Colonic mucosa (tissue), 4 donors: Measurements from ENCODE around the gene SPATA3. TPM values are rescaled to one million over a fixed set of nuclear protein-coding genes. Genes with fewer than 3 reads are reported as not detected.
"Not testable (repeated sequence)": the region's sequence is repeated elsewhere in the genome, so short reads cannot be mapped to it uniquely, and the experiment has no call there.

Experiments used
- DNase-seq: peaks from one replicate; pipeline ENCODE4 v3.0.0-alpha.2; 2020
- H3K27ac ChIP-seq: fragments of 200-600 bp; one replicate; pipeline ENCODE4 v1.8.0; 2021
- H3K27me3 ChIP-seq: fragments of 200-600 bp; one replicate; pipeline ENCODE4 v1.8.0; 2021
- H3K36me3 ChIP-seq: fragments of 200-600 bp; one replicate; pipeline ENCODE4 v1.8.0; 2021
- H3K4me1 ChIP-seq: fragments of 200-600 bp; one replicate; pipeline ENCODE4 v1.8.0; 2021; ENCODE audit warnings: mild to moderate bottlenecking
- H3K4me3 ChIP-seq: fragments of 200-600 bp; one replicate; pipeline ENCODE4 v1.8.0; 2021
- H3K9ac ChIP-seq, 2 donors: one replicate each; pipeline ENCODE4 v1.7.0; 2013; ENCODE audit warnings: control low read depth in 2 of 2, low read depth in 2 of 2, low read length in 2 of 2
- H3K9me3 ChIP-seq: fragments of 200-600 bp; one replicate; pipeline ENCODE4 v1.8.0; 2021
- intact Hi-C: fragments of 100-400 bp; cut with DNase I; formaldehyde crosslinking; loops from one replicate; pipeline ENCODE4 v1.14.1; 2022
- total RNA-seq, 2 donors: library from RNA; stranded (reverse); fragmentation: NEBNext Ultra II Directional in 1 of 2; extraction: Animal tissue kit (Norgen Biotek cat#: 25700) in 1 of 2; gene quantifications; one replicate each; pipeline ENCODE4 v1.2.1, GENCODE V29; 2021
- TF ChIP-seq, protein P1 (sequence below): fragments of 200-600 bp; IDR thresholded peaks from one replicate; pipeline ENCODE4 v1.8.0; 2022; ENCODE audit warnings: antibody characterized with exemption, mild to moderate bottlenecking
- donor health status: healthy.
- donor health status: DM: no; HTN: no; CAD: no.
- donor health status: DM: no; HTN: no; CAD: no.

SPATA3 gene
- total RNA-seq, 2 donors from 2014 or later = not detected

- Histone ChIP-seq H3K4me1 (no peaks in the 10 kb centered on the region), H3K4me3 (no peak overlapping the region), H3K27ac (no peak overlapping the region), H3K9ac (no peak overlapping the region), H3K27me3 (no peaks in the 10 kb centered on the region), H3K36me3 (no peaks in the 10 kb centered on the region), H3K9me3 (no peaks in the 10 kb centered on the region)
- intact Hi-C loops = no loop called here
- no peak for DNase-seq
- TF ChIP-seq, protein P1, sequence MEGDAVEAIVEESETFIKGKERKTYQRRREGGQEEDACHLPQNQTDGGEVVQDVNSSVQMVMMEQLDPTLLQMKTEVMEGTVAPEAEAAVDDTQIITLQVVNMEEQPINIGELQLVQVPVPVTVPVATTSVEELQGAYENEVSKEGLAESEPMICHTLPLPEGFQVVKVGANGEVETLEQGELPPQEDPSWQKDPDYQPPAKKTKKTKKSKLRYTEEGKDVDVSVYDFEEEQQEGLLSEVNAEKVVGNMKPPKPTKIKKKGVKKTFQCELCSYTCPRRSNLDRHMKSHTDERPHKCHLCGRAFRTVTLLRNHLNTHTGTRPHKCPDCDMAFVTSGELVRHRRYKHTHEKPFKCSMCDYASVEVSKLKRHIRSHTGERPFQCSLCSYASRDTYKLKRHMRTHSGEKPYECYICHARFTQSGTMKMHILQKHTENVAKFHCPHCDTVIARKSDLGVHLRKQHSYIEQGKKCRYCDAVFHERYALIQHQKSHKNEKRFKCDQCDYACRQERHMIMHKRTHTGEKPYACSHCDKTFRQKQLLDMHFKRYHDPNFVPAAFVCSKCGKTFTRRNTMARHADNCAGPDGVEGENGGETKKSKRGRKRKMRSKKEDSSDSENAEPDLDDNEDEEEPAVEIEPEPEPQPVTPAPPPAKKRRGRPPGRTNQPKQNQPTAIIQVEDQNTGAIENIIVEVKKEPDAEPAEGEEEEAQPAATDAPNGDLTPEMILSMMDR = no peak
These were observed 20.8 kb downstream of the SPATA3 start for GRCh38 chr2:231016566-231017230.

DNA sequence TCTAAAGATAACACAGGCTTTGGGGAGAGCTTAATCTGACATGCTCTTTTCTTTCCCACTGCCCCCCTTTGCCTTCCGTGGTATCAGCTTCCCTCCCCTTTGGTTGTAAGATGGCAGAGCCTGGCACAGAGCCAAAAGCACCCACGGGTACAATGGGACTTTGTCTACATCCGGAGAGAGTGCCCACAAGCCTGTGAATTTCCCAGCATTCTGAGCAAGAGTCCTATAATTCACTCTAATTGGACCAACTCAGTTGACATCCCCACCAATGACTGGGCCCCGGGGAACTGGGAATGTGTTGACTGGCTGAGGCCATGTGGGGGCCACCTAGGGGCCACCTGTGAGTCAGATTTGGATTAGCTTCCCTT lies 21.3 kb downstream of the SPATA3 start:
- Histone ChIP-seq H3K36me3 (no peaks in the 10 kb centered on the region), H3K9me3 (no peaks in the 10 kb centered on the region), H3K4me1 (no peaks in the 10 kb centered on the region), H3K27me3 (no peaks in the 10 kb centered on the region), H3K27ac (no peak overlapping the region), H3K9ac (no peak overlapping the region), H3K4me3 (no peak overlapping the region)
- TF ChIP-seq, protein P1 = no peak
- intact Hi-C loops = no loop called here
- no peak for DNase-seq

DNA sequence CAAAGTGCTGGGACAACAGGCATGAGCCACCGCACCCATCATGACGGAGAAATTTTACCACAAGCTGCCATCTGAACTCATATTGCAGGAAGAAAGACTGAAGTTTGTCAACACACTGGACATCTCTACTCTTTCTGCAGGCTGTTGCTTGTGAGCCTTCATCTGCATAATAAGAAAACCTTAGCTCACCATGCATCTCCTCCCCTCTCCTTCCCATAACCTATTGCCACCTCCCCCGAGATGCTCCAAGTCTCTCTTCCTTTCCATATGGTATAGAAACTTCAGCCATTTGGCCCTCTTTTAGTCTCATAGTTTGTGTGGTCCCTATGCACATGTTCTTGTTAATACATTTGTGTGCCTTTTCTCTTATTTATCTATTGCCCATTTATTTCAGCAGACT lies 22.3 kb downstream of the SPATA3 start:
- H3K27me3 ChIP-seq = no peaks in the 10 kb centered on the region
- no peak overlapping the region for H3K4me3 ChIP-seq
- DNase-seq = no peak
- no peak overlapping the region for H3K27ac ChIP-seq
- H3K9me3 ChIP-seq = no peaks in the 10 kb centered on the region
- TF ChIP-seq, protein P1 = no peak
- H3K4me1 ChIP-seq = no peaks in the 10 kb centered on the region
- intact Hi-C loops = no loop called here
- no peak overlapping the region for H3K9ac ChIP-seq
- H3K36me3 ChIP-seq = no peaks in the 10 kb centered on the region

DNA sequence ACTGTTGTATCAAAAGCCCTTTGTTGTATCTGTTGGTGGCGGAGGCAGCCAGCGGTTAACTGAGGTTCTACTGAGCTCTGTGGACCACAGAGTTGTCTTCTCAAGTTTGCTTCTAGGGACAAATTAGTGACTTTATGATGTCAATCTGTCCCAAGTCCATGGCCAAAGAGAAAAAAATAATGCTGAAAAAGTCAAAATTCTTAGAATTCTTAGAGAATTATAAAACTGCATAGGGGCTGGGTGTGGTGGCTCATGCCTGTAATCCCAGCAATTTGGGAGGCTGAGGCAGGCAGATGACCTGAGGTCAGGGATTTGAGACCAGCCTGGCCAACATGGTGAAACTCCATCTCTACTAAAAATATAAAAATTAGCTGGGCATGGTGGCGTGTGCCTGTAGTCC lies 29.1 kb downstream of the SPATA3 start:
- H3K27ac ChIP-seq, H3K9me3 ChIP-seq, DNase-seq, H3K9ac ChIP-seq, H3K4me1 ChIP-seq, intact Hi-C loops, H3K36me3 ChIP-seq, H3K27me3 ChIP-seq, H3K4me3 ChIP-seq: not testable (repeated sequence)

GRCh38 chr2:231028889-231029288 lies 33.0 kb downstream of the SPATA3 start:
- H3K27me3 ChIP-seq = no peaks in the 10 kb centered on the region
- TF ChIP-seq, protein P1 = no peak
- no peaks in the 10 kb centered on the region for H3K36me3 ChIP-seq
- H3K9me3 ChIP-seq = no peaks in the 10 kb centered on the region
- H3K27ac ChIP-seq = no peak overlapping the region
- H3K9ac ChIP-seq = no peak overlapping the region
- intact Hi-C loops = no loop called here
- H3K4me1 ChIP-seq = peaks cover 3% of the 10 kb centered on the region
- no peak overlapping the region for H3K4me3 ChIP-seq
- DNase-seq = no peak

DNA sequence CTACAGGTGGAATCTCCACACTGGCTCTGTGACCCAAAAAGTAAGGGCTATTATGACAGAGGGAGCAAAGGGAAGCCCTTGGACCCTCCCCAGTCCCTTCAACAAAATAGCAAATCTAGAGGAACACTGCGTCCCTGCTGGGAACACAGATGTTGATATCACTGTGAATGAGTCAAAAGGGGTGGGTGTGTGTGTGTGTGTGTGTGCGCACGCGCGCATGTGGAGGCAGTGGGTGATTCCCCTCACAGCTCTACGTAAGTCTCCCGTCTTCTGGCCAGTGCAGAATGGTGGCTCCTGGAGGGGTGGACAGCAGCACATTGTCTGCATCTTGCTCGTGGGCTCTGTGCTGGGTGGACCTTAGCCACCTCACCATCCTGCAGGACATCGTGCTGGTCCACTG lies 33.6 kb downstream of the SPATA3 start:
- Histone ChIP-seq H3K9ac (no peak overlapping the region), H3K9me3 (no peaks in the 10 kb centered on the region), H3K36me3 (no peaks in the 10 kb centered on the region), H3K27ac (no peak overlapping the region), H3K27me3 (no peaks in the 10 kb centered on the region), H3K4me3 (no peak overlapping the region), H3K4me1 (peaks cover 3% of the 10 kb centered on the region)
- TF ChIP-seq, protein P1 = no peak
- DNase-seq = no peak
- intact Hi-C loops = no loop called here
